GM21390 (cell line): ENCODE data around the gene AP2B1.
"Not testable (repeated sequence)": the region's sequence is repeated elsewhere in the genome, so short reads cannot be mapped to it uniquely, and the experiment has no call there.

ENCODE experiments used
- ATAC-seq: cut with Tn5 transposase; IDR thresholded peaks from one replicate; pipeline ENCODE4 v1.9.1; 2021; ENCODE audit not compliant: unreplicated experiment

Gene AP2B1

GRCh38 chr17:35745246-35745645, 158.1 kb downstream of the AP2B1 start:
- no peak for ATAC-seq

GRCh38 chr17:35745749-35746320, 158.7 kb downstream of the AP2B1 start:
- no peak for ATAC-seq

GRCh38 chr17:35747540-35748017, 160.5 kb downstream of the AP2B1 start:
- no peak for ATAC-seq

GRCh38 chr17:35748341-35748841, 161.3 kb downstream of the AP2B1 start:
- ATAC-seq: no peak

- no peak for ATAC-seq
Observed at GRCh38 chr17:35748979-35749378, 161.9 kb downstream of the AP2B1 start.

GRCh38 chr17:35749560-35750412, 162.7 kb downstream of the AP2B1 start:
- no peak for ATAC-seq

GRCh38 chr17:35750526-35751395, 163.6 kb downstream of the AP2B1 start:
- no peak for ATAC-seq

- not testable (repeated sequence) for ATAC-seq
Observed at GRCh38 chr17:35751541-35751940, 164.4 kb downstream of the AP2B1 start.

GRCh38 chr17:35752471-35752870, 165.3 kb downstream of the AP2B1 start:
- ATAC-seq: no peak

GRCh38 chr17:35752945-35753764, 166.0 kb downstream of the AP2B1 start, which contains the start of gene GAS2L2:
TSS of gene GAS2L2 (minus strand) at chr17:35753239. CDS start at chr17:35752850, 389 bp downstream.
- ATAC-seq: no peak

GRCh38 chr17:35757243-35757642, 170.1 kb downstream of the AP2B1 start:
- ATAC-seq: no peak

- ATAC-seq: no peak
Observed at GRCh38 chr17:35760587-35760986, 173.5 kb downstream of the AP2B1 start, which contains the start of gene C17orf50. TSS of gene C17orf50 (plus strand) at chr17:35760887. CDS start at chr17:35760942, 55 bp downstream.

- no peak for ATAC-seq
Observed at GRCh38 chr17:35761601-35762000, 174.5 kb downstream of the AP2B1 start.

GRCh38 chr17:35763767-35764122, 176.6 kb downstream of the AP2B1 start:
- no peak for ATAC-seq

GRCh38 chr17:35764123-35764991, 177.2 kb downstream of the AP2B1 start:
- ATAC-seq: peak; percentile 84

- ATAC-seq: no peak
Observed at GRCh38 chr17:35765086-35765710, 178.1 kb downstream of the AP2B1 start.

- ATAC-seq: no peak
Observed at GRCh38 chr17:35765756-35766488, 178.8 kb downstream of the AP2B1 start.

GRCh38 chr17:35766489-35766877, 179.4 kb downstream of the AP2B1 start:
- ATAC-seq: no peak
